Keratinocyte (primary cell): ENCODE data around the gene IFI16.

ENCODE experiments used
- CTCF ChIP-seq, 3 experiments: IDR thresholded peaks in 1 of 3; conservative IDR thresholded peaks in 1 of 3; optimal IDR thresholded peaks in 1 of 3; 2 replicates in 2 of 3; 3 replicates in 1 of 3; pipeline versions ENCODE3 to v1.5.1; 2011; ENCODE audit warnings: low read length in 3 of 3, mild to moderate bottlenecking in 3 of 3, moderate library complexity in 2 of 3, control low read depth in 1 of 3, inconsistent platforms in 1 of 3; ENCODE audit not compliant: insufficient read depth in 2 of 3; ENCODE audit errors: extremely low read depth in 1 of 3
- EZH2 ChIP-seq: IDR thresholded peaks from one replicate; pipeline ENCODE4 v1.6.1; 2012; ENCODE audit warnings: inconsistent platforms, mild to moderate bottlenecking, low read length, moderate library complexity

GRCh38 chr1:158972841-158973240 lies 36.9 kb upstream of the IFI16 start:
- peak; percentile 45 to 58 (median 53) for TF ChIP-seq CTCF (optimal IDR thresholded peaks at IDR 0.05 in 1 of 3, IDR thresholded peaks at IDR 0.05 in 1 of 3, conservative IDR thresholded peaks at IDR 0.05 in 1 of 3; ENCODE audit: extremely low read depth in 1 of 3, insufficient read depth in 2 of 3, low read length in 3 of 3)
- TF ChIP-seq EZH2, result no peak
